HPDE6-E6E7 (cell line): Measurements from ENCODE around the gene UBE2V1.

Experiments used
- DNase-seq: peaks from one replicate; pipeline ENCODE4 v3.0.0; 2011; ENCODE audit warnings: missing footprints; ENCODE audit errors: extremely low spot score

UBE2V1 gene

GRCh38 chr20:50044353-50044960 lies 68.5 kb downstream of the UBE2V1 start:
- no peak for DNase-seq

DNA sequence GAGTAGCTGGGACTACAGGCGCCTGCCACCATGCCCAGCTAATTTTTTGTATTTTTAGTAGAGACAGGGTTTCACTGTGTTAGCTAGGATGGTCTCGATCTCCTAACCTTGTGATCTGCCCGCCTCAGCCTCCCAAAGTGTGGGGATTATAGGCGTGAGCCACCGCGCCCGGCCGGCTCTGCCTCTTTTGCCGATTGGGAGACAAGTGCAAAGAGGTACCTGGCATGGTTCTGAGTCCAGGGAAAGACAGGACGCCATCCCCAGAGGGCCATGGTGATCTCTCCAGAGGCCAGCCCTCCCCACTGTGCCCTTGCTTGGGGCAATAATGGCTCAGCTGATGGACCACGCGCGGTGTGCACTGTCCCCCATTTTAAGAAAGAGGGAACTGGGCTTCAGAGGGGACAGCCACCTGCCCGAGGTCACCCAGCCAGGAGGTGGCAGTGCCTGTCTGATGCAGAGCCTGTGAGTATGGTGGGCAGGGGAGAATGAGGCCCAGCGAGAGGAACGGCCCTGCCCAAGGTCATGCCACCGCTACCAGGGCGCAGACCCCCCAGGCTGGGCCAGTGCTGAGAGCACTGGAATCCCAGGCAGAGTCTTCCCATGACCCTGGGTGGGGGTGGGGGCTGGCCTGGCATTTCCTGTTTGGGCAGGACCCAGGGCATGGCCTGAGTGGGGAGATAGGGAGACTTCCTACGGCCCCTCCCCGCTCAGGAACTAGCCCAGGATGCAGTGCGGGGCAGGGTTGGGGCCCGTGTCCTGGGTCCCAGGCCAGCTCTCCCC lies 69.2 kb downstream of the UBE2V1 start:
- DNase-seq, result no peak

DNA sequence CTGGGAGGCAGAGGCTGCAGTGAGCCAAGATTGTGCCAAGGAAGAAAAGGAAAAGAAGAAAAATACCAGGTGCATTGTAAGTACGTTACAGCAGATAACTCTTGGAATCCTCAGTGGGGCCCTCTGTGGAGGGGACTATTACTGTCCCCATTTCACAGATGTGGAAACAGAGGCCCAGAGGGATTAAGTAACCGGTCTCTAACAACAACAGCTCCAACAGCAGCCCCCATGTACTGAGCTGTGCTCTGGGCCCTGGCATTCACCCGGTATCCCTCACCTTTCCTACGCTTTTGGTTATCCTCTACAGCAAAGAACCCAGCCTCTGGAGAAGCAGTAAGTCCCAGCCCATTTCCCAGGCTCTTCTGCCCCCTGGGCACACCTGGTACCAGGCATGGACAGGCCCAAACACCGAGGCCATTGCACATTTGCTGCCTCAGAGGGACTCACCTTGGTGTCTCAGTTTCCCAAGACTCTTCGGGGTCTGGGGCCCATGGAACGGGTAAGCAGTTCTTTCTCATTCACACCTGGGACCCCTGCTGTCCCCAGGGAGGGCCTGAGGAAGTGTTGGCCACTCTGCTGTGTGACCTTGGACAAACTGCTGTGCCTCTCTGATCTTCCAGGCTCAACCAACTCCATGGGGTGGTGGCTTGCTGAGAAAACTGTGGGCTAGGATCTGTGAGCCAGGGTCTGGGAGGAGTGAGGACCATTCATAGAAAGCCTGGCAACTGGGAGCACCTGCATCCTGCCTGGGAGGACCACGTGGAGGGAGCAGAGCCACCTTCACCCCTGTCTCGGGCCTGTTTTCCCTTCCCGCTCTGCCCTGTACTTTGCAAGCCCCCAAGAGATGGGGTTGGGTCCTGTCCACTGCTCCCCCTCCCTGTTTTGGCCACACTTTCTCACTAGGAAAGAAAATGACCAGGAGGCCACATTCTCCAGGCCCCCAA lies 70.3 kb downstream of the UBE2V1 start:
- DNase-seq, result no peak

DNA sequence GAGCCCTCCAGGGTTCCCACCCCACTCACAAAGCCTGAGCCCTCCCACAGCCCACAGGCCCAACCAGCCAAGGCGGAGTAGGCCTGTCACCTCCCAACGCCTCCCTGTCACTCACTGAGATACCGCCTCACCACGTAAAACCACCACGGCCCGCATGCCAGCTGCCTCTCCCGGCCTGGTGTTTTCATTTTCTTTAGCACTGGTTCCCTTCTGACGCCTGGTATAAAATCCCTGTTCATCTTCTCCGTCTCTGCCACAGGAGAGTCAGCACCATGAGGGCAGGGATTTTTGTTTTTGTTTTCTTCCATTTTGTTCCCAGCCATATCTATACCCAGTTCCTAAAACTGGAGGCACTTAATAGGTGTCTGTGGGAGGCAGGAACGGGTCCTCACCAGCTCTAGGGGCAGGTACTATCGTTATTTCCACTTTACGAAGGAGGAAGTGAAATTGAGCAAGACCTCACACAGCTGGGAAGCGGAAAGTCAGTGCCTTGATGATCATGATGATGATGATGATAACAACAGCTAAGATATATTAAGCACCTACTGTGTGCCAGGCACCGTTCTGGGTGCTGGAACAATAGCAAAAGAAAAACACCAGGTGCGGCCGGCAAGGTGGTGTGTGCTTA lies 71.6 kb downstream of the UBE2V1 start:
- no peak for DNase-seq

- DNase-seq, result no peak
These were observed 72.3 kb downstream of the UBE2V1 start for GRCh38 chr20:50040432-50041245.

DNA sequence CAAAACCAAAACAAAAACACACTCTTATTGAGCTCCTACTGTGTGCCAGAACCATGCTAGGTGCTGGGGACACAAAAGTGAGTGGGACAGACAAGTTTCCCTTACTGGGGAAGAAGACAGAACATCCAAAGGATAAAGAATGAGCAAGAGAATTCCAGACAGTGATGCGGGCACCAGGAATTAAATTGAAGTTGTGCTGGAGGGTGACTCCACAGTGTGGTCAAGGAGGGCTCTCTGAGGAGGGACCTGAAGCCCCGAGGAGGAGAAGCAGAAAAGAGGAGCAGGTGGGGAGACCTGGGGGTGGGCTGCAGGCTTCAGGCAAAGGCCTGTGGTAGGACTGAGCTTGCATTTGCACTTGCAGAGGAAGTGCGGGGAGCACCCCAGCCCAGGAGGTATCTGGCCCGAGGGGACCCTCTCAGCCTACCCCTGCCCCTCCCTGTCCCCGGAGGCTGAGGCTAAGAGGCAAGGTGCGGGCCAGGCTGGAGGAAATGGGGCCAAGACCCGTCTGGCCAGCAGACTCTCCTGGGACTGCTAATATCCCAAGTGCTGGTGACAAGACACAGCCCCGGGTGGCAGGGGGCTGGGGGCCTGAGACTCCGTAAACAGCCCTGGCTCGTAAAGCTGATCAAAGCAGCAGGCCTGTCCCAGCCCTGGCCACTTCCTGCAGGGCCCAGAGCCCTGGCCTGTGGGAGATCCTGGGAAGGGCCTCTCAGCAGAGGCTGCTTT lies 73.1 kb downstream of the UBE2V1 start:
- no peak for DNase-seq

GRCh38 chr20:50038574-50038991 lies 74.4 kb downstream of the UBE2V1 start:
- no peak for DNase-seq

GRCh38 chr20:50038169-50038568 lies 74.8 kb downstream of the UBE2V1 start:
- no peak for DNase-seq

- DNase-seq, result no peak
These were observed 75.4 kb downstream of the UBE2V1 start for GRCh38 chr20:50037575-50037974.

DNA sequence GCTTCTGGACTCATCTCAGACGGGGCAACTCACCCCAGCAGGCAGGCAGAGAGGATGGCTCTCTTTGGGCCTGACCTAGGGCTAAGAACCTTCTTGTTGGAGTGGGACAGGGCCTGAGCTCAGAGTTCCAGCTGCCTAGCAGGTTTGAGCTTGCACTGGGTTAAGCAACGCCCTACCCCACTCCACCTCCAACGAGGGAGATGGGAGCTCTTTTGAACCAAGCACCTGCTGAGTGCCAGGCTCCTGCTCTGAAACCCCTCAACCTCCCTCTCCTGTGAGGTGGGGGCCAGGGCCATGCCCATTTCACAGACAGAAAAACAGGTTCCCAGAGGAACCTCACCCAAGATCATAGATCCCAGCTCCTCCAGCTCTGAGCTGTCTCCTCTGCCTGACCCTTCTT lies 75.8 kb downstream of the UBE2V1 start:
- peak; percentile 77 for DNase-seq

DNA sequence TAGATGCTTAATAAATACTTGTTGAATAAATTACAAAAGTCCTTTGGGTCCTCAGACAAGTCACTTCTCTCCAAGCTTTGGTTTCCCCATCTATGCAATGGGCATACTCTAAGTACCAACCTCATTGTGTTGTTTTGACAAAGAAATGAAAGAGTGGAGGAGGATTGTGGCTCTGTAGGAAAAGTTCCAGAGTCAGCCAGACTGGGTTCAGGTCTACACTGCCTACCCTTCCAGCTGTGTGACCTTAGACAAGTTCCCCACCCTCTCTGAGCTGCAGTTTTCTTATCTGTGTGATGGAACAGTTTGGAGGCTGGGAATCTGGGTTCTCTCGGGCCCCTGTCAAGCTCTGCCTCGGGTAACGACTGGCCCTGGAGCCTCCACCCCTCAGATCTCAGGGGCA lies 76.2 kb downstream of the UBE2V1 start:
- DNase-seq, result no peak

- DNase-seq, result no peak
These were observed 78.3 kb downstream of the UBE2V1 start for GRCh38 chr20:50034567-50035180.

DNA sequence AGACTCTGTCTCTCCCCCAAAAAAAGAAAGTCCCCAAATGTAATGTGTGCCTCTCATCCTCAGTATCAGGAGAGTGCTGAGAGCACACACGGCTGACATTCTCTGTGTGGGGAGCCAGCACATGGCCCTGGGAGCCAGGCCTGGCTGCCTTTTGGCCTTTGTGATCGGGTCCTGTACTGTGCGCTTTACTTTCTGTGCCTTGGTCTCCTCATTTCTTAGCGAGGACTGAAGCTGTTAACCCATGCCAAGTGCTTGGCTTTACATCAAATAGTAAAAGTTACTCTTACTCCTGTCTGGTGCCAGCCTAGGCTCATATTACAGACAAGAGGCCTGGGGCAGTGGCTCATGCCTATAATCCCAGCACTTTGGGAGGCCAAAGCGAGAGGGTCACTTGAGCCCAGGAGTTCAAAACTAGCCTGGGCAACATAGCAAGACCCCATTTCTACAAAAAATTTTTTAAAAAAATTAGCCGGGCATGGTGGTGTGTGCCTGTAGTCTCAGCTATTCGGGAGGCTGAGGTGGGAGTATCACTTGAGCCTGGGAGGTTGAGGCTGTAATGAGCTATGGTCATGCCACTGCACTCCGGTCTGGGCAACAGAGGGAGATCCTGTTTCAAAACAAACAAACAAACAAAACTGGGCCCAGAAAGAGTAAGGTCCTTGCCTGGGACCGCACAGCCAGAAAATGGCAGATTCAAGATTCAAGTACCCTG lies 79.8 kb downstream of the UBE2V1 start:
- DNase-seq, result no peak
